Measurements from ENCODE around the gene XCR1.
"Not testable (repeated sequence)": the region's sequence is repeated elsewhere in the genome, so short reads cannot be mapped to it uniquely, and the experiment has no call there.

XCR1 gene

DNA sequence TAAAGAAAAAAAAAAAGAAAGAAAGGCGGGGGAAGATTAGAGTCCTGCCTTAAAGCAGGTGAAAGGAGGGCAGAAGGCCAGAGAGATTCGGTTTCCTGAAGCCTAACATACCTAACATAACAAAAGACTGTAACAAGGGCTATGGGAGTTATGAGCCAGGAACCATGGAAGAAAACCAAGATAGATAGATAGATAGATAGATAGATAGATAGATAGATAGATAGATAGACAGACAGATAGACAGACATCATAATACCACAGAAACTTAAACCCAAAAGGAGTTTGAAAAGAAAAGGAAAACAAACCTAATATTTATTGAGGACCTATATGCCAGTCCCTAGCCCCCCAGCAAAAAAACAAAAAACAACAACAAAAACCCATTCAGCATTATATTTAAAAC lies 29.3 kb downstream of the XCR1 start:
- no peak overlapping the region for H3K4me3 ChIP-seq (ENCODE audit: low read depth in 1 of 2, low read length in 1 of 2)
- H3K4me1 ChIP-seq (ENCODE audit: control insufficient read depth in 1 of 2, insufficient read depth in 1 of 2, low read depth in 1 of 2, low read length in 1 of 2), result peaks cover 30 to 33% of the 10 kb centered on the region in 2 experiments
- peaks cover 68% of the 10 kb centered on the region for H3K27me3 ChIP-seq
- TF ChIP-seq, protein P1, sequence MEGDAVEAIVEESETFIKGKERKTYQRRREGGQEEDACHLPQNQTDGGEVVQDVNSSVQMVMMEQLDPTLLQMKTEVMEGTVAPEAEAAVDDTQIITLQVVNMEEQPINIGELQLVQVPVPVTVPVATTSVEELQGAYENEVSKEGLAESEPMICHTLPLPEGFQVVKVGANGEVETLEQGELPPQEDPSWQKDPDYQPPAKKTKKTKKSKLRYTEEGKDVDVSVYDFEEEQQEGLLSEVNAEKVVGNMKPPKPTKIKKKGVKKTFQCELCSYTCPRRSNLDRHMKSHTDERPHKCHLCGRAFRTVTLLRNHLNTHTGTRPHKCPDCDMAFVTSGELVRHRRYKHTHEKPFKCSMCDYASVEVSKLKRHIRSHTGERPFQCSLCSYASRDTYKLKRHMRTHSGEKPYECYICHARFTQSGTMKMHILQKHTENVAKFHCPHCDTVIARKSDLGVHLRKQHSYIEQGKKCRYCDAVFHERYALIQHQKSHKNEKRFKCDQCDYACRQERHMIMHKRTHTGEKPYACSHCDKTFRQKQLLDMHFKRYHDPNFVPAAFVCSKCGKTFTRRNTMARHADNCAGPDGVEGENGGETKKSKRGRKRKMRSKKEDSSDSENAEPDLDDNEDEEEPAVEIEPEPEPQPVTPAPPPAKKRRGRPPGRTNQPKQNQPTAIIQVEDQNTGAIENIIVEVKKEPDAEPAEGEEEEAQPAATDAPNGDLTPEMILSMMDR (IDR thresholded peaks at IDR 0.05), result no peak
- H3K36me3 ChIP-seq, result no peaks in the 10 kb centered on the region
- H3K27ac ChIP-seq, result no peak overlapping the region
- no peaks in the 10 kb centered on the region for H3K9me3 ChIP-seq

DNA sequence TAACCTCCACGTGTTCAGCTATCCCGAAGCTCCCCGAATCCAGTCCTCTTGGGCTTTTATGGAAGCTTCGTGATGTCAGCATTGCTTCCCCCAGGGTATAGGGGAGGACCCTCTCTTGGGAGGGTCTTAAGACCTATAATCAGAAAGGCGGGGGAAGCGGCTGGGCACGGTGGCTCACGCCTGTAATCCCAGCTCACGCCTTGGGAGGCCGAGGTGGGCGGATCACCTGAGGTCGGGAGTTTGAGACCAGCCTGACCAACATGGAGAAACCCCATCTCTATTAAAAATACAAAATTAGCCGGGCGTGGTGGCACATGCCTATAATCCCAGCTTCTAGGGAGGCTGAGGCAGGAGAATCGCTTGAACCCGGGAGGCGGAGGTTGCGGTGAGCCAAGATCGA lies 29.8 kb downstream of the XCR1 start:
- Histone ChIP-seq H3K4me1 (ENCODE audit: control insufficient read depth in 1 of 2, insufficient read depth in 1 of 2, low read depth in 1 of 2, low read length in 1 of 2) (peaks cover 35 to 38% of the 10 kb centered on the region in 2 experiments), H3K27me3 (peaks cover 63% of the 10 kb centered on the region)
- not testable (repeated sequence) for H3K9me3 ChIP-seq; H3K36me3 ChIP-seq; H3K4me3 ChIP-seq (ENCODE audit: low read depth in 1 of 2, low read length in 1 of 2); H3K27ac ChIP-seq

DNA sequence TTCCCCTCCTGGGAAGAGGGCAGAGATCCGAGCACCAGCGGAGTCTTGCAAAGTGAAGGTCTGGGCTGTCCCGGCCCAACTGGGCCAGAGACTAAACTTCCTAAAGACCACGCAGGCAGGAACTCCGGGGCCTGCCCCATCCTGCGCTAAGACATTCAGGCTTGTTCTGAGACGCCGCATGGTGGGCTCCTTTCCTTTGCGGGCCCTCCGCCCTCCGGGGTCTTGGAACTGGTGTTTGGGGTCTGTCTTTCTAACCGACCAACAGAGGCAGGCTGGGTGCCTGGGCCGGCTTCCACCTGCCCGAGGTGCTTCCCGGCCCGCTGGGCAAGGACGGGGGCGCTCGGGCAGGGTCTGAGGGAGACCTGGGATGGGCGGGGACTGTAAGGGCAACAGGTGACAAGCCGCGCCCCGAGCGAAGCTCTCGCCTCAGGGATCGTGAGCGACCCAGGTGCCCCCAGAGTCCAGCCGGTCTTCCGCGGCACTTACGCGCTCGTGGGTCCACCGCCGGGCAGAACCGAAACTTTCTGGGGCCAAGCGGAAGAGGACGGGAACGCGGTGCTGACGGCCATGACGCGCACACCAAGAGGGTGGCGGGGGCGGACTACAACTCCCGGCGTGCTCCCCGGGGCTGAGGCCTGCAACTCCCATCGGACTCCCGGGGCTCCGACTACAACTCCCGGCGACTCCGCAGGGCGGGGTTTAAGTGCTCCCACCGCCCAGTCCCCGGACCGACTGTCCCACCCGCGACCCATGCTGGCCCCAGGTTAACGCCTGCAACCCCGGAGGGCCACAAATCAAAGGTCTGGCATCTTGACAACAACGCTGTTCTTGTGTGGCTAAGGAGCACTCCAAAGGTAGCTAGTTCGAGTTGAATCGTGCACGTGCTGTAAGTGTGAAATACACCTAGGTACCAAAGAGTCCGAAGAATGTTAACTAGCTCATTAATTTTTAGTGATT lies 31.8 kb downstream of the XCR1 start, which contains the start of gene FYCO1:
TSS of gene FYCO1 (minus strand) at position 589 of the 957 bp plus-strand sequence. CDS start 10,914 bp downstream, outside the sequence.
- Histone ChIP-seq H3K27me3 (peaks cover 64% of the 10 kb centered on the region), H3K4me1 (ENCODE audit: control insufficient read depth in 1 of 2, insufficient read depth in 1 of 2, low read depth in 1 of 2, low read length in 1 of 2) (peaks cover 47 to 50% of the 10 kb centered on the region in 2 experiments), H3K9me3 (no peaks in the 10 kb centered on the region), H3K36me3 (no peaks in the 10 kb centered on the region), H3K27ac (peak within 1 kb of the TSS; percentile 74), H3K4me3 (ENCODE audit: low read depth in 1 of 2, low read length in 1 of 2) (peak within 1 kb of the TSS; percentile 85 to 88)
- TF ChIP-seq, protein P1 (IDR thresholded peaks at IDR 0.05), result peak; percentile 39

DNA sequence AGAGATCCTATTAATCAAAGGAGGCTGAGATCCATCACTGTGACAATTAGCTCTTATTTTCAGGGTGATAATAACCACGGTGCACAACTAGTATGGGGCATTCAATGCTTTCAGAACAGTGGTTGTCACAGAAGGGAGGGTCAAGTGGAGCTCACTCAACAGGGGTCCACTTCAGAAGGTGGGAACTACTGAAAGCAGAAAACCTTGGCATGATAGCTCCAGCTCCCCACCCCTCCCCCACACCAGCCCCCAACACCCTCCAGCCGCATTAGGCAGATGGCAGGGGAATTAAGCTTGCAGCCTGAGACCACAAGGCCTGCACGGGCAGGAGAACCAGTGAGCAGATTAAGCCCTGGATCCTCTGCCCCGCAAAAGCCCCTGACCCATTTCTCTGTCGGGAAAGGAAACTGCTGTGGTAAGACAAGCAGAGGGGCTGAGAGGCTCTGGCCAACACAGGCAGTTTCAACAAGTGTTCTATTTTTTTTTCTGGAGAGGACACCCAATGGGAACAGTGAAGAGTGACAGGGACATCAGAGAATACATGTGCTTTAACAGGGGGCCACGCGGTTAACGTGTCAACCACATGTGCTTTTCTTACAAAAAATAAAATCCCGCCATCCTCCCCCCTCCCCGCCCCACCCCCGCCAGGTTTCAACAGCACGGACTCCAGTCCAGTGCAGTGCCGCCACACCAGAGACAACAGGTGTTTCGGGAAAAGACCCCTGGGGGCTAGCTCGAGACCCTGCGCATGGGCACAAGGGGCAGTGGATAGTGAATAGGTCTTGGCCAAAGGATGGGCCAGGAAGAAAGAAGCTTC lies 32.7 kb downstream of the XCR1 start:
- H3K4me3 ChIP-seq (ENCODE audit: low read depth in 1 of 2, low read length in 1 of 2), result peak overlapping the region; percentile 85 to 88
- H3K4me1 ChIP-seq (ENCODE audit: control insufficient read depth in 1 of 2, insufficient read depth in 1 of 2, low read depth in 1 of 2, low read length in 1 of 2), result peaks cover 49 to 55% of the 10 kb centered on the region in 2 experiments
- H3K27ac ChIP-seq, result peak overlapping the region; percentile 74
- TF ChIP-seq, protein P1 (IDR thresholded peaks at IDR 0.05), result no peak
- peaks cover 64% of the 10 kb centered on the region for H3K27me3 ChIP-seq
- no peaks in the 10 kb centered on the region for H3K9me3 ChIP-seq
- H3K36me3 ChIP-seq, result no peaks in the 10 kb centered on the region

DNA sequence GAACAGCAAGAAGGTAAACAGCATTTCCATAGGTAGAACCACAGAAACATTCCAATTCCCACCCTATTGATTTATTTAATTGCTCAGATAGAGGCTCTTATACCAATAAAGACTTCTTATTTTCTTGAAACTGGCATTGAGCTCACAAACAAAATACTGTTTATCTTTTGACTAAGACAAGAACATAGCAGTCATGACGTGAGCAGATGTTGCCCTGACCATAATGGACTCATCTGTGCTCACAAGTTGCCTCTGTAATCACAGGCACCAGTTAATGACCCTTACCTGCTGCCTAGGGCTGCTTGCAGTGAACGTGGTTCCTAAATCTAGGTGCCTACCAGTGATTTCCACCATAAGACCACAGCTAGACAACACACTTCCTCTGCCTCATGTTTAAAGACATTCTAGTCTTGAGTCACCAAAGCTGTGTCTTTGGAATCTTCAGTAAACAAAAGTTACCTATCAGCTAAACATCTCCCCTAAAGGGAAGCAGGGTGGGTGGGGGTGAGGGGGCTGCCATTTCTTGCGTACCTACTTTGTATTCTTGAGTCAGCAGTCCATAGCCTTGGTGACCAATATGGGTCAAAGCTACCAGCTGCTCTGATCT lies 33.8 kb downstream of the XCR1 start:
- Histone ChIP-seq H3K9me3 (no peaks in the 10 kb centered on the region), H3K27me3 (peaks cover 63% of the 10 kb centered on the region), H3K4me3 (ENCODE audit: low read depth in 1 of 2, low read length in 1 of 2) (no peak overlapping the region), H3K4me1 (ENCODE audit: control insufficient read depth in 1 of 2, insufficient read depth in 1 of 2, low read depth in 1 of 2, low read length in 1 of 2) (peaks cover 60 to 63% of the 10 kb centered on the region in 2 experiments), H3K36me3 (no peaks in the 10 kb centered on the region), H3K27ac (no peak overlapping the region)
- TF ChIP-seq, protein P1 (IDR thresholded peaks at IDR 0.05), result no peak

All from neutrophil (primary cell).